Measurements from ENCODE around the gene LYPLAL1. TPM values are rescaled to one million over a fixed set of nuclear protein-coding genes. Genes with fewer than 3 reads are reported as not detected.

LYPLAL1 gene
- total RNA-seq, 1 donor from 2014 or later = 85.8 TPM

- Histone ChIP-seq H3K27ac (replicated peaks) (no peak overlapping the region), H3K36me3 (no peaks in the 10 kb centered on the region), H3K9me3 (replicated peaks) (no peaks in the 10 kb centered on the region), H3K27me3 (ENCODE audit: low read depth) (no peaks in the 10 kb centered on the region), H3K4me1 (peaks cover 5% of the 10 kb centered on the region), H3K4me3 (no peak overlapping the region)
- intact Hi-C loops (cut with micrococcal nuclease) = no loop called here
- TF ChIP-seq CTCF (IDR thresholded peaks at IDR 0.05; ENCODE audit: borderline replicate concordance) = no peak
- no peak for DNase-seq
Observed at GRCh38 chr1:219144658-219145315, 28.9 kb upstream of the LYPLAL1 start.

GRCh38 chr1:219147571-219148019 lies 26.1 kb upstream of the LYPLAL1 start:
- no peak for TF ChIP-seq CTCF (IDR thresholded peaks at IDR 0.05; ENCODE audit: borderline replicate concordance)
- H3K4me3 ChIP-seq = no peak overlapping the region
- peaks cover 5% of the 10 kb centered on the region for H3K4me1 ChIP-seq
- no peaks in the 10 kb centered on the region for H3K27me3 ChIP-seq (ENCODE audit: low read depth)
- DNase-seq = no peak
- no peaks in the 10 kb centered on the region for H3K9me3 ChIP-seq (replicated peaks)
- no peak overlapping the region for H3K27ac ChIP-seq (replicated peaks)
- H3K36me3 ChIP-seq = no peaks in the 10 kb centered on the region
- intact Hi-C loops (cut with micrococcal nuclease) = no loop called here

GRCh38 chr1:219149009-219149577 lies 24.6 kb upstream of the LYPLAL1 start:
- Histone ChIP-seq H3K36me3 (no peaks in the 10 kb centered on the region), H3K4me3 (no peak overlapping the region), H3K27ac (replicated peaks) (no peak overlapping the region), H3K9me3 (replicated peaks) (no peaks in the 10 kb centered on the region), H3K4me1 (peaks cover 5% of the 10 kb centered on the region), H3K27me3 (ENCODE audit: low read depth) (no peaks in the 10 kb centered on the region)
- TF ChIP-seq CTCF (IDR thresholded peaks at IDR 0.05; ENCODE audit: borderline replicate concordance) = no peak
- DNase-seq = no peak
- intact Hi-C loops (cut with micrococcal nuclease) = no loop called here

GRCh38 chr1:219149953-219150352 lies 23.7 kb upstream of the LYPLAL1 start:
- H3K4me3 ChIP-seq = no peak overlapping the region
- no peak for TF ChIP-seq CTCF (IDR thresholded peaks at IDR 0.05; ENCODE audit: borderline replicate concordance)
- H3K36me3 ChIP-seq = no peaks in the 10 kb centered on the region
- peaks cover 2% of the 10 kb centered on the region for H3K4me1 ChIP-seq
- no peaks in the 10 kb centered on the region for H3K9me3 ChIP-seq (replicated peaks)
- DNase-seq = no peak
- intact Hi-C loops (cut with micrococcal nuclease) = no loop called here
- no peaks in the 10 kb centered on the region for H3K27me3 ChIP-seq (ENCODE audit: low read depth)
- H3K27ac ChIP-seq (replicated peaks) = no peak overlapping the region

GRCh38 chr1:219150913-219151312 lies 22.8 kb upstream of the LYPLAL1 start:
- DNase-seq = no peak
- no peaks in the 10 kb centered on the region for H3K36me3 ChIP-seq
- intact Hi-C loops (cut with micrococcal nuclease) = no loop called here
- H3K4me3 ChIP-seq = no peak overlapping the region
- no peak for TF ChIP-seq CTCF (IDR thresholded peaks at IDR 0.05; ENCODE audit: borderline replicate concordance)
- H3K27ac ChIP-seq (replicated peaks) = no peak overlapping the region
- no peaks in the 10 kb centered on the region for H3K27me3 ChIP-seq (ENCODE audit: low read depth)
- H3K4me1 ChIP-seq = no peaks in the 10 kb centered on the region
- no peaks in the 10 kb centered on the region for H3K9me3 ChIP-seq (replicated peaks)

All from left ventricle myocardium inferior (tissue), 1 donor.